WTC11 (cell line): ENCODE results near the gene LRRC8D.

Experiments
- JUN ChIP-seq: sonication (generic); formaldehyde crosslinking; IDR thresholded peaks from 2 replicates; pipeline ENCODE4 v1.8.0; 2023; ENCODE audit warnings: mild to moderate bottlenecking, missing genetic modification reagents
- NFYB ChIP-seq: sonication (generic); formaldehyde crosslinking; conservative IDR thresholded peaks from 2 replicates; pipeline ENCODE4 v1.8.0; 2022; ENCODE audit warnings: low read depth, missing genetic modification reagents
- RELA ChIP-seq: sonication (generic); formaldehyde crosslinking; IDR thresholded peaks from 2 replicates; pipeline ENCODE4 v1.8.1; 2022; ENCODE audit warnings: missing genetic modification reagents, mild to moderate bottlenecking, borderline replicate concordance
- SMAD3 ChIP-seq: sonication (generic); formaldehyde crosslinking; IDR thresholded peaks from 2 replicates; pipeline ENCODE4 v1.8.0; 2022; ENCODE audit warnings: missing genetic modification reagents, mild to moderate bottlenecking, borderline replicate concordance
- TCF7 ChIP-seq: sonication (generic); formaldehyde crosslinking; IDR thresholded peaks from 2 replicates; pipeline ENCODE4 v1.8.0; 2022; ENCODE audit warnings: mild to moderate bottlenecking, low read depth, missing genetic modification reagents, moderate library complexity
- TEAD4 ChIP-seq: sonication (generic); formaldehyde crosslinking; IDR thresholded peaks from 2 replicates; pipeline ENCODE4 v1.8.0; 2022; ENCODE audit warnings: mild to moderate bottlenecking, missing genetic modification reagents
- ZNF121 ChIP-seq: sonication (generic); formaldehyde crosslinking; IDR thresholded peaks from 2 replicates; pipeline ENCODE4 v1.8.0; 2023; ENCODE audit warnings: missing genetic modification reagents
- TF ChIP-seq, protein P1 (sequence below): fragments of 200-600 bp; IDR thresholded peaks from 2 replicates; pipeline ENCODE4 v1.8.0; 2022; ENCODE audit warnings: antibody characterized with exemption
- TF ChIP-seq, protein P2 (sequence below): sonication (generic); formaldehyde crosslinking; IDR thresholded peaks from 2 replicates; pipeline ENCODE4 v1.8.1; 2022; ENCODE audit warnings: low read depth, missing genetic modification reagents, borderline replicate concordance
- TF ChIP-seq, protein P3 (sequence below): sonication (generic); formaldehyde crosslinking; IDR thresholded peaks from 2 replicates; pipeline ENCODE4 v1.8.1; 2023; ENCODE audit warnings: mild to moderate bottlenecking, missing genetic modification reagents, moderate library complexity
- TF ChIP-seq, protein P4 (sequence below): sonication (generic); formaldehyde crosslinking; IDR thresholded peaks from 2 replicates; pipeline ENCODE4 v1.8.0; 2022; ENCODE audit warnings: mild to moderate bottlenecking, missing genetic modification reagents
- TF ChIP-seq, protein P5 (sequence below): sonication (generic); formaldehyde crosslinking; IDR thresholded peaks from 2 replicates; pipeline ENCODE4 v1.8.1; 2022; ENCODE audit warnings: mild to moderate bottlenecking, moderate library complexity, missing genetic modification reagents
- TF ChIP-seq, protein P6 (sequence below): sonication (generic); formaldehyde crosslinking; IDR thresholded peaks from 2 replicates; pipeline ENCODE4 v1.8.0; 2022; ENCODE audit warnings: mild to moderate bottlenecking, missing genetic modification reagents

DNA sequence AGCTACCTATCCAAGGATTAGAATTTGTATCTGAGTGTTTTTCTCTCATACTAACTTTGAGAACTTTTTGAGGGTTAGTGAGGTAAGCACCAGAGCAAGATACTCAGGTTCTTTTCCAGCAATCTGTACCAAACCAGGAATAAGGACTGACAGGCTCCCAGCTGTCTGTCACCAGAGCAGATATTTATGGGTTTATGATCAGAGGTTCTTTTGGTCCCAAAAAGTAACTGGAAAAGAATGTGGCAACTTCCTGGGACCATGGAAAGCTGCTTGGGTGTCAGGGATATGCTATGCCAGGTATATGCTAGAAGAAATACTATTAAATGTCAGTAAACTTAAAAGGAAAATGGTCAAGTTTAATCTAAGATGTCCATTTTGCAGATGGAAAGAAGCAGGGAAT, 98.3 kb downstream of the LRRC8D start:
- no peak for TF ChIP-seq NFYB (CRISPR knock-in tag)
- TF ChIP-seq, protein P1, sequence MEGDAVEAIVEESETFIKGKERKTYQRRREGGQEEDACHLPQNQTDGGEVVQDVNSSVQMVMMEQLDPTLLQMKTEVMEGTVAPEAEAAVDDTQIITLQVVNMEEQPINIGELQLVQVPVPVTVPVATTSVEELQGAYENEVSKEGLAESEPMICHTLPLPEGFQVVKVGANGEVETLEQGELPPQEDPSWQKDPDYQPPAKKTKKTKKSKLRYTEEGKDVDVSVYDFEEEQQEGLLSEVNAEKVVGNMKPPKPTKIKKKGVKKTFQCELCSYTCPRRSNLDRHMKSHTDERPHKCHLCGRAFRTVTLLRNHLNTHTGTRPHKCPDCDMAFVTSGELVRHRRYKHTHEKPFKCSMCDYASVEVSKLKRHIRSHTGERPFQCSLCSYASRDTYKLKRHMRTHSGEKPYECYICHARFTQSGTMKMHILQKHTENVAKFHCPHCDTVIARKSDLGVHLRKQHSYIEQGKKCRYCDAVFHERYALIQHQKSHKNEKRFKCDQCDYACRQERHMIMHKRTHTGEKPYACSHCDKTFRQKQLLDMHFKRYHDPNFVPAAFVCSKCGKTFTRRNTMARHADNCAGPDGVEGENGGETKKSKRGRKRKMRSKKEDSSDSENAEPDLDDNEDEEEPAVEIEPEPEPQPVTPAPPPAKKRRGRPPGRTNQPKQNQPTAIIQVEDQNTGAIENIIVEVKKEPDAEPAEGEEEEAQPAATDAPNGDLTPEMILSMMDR, result no peak
- no peak for TF ChIP-seq RELA
- TF ChIP-seq, protein P2, sequence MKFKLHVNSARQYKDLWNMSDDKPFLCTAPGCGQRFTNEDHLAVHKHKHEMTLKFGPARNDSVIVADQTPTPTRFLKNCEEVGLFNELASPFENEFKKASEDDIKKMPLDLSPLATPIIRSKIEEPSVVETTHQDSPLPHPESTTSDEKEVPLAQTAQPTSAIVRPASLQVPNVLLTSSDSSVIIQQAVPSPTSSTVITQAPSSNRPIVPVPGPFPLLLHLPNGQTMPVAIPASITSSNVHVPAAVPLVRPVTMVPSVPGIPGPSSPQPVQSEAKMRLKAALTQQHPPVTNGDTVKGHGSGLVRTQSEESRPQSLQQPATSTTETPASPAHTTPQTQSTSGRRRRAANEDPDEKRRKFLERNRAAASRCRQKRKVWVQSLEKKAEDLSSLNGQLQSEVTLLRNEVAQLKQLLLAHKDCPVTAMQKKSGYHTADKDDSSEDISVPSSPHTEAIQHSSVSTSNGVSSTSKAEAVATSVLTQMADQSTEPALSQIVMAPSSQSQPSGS, result no peak
- TF ChIP-seq, protein P3, sequence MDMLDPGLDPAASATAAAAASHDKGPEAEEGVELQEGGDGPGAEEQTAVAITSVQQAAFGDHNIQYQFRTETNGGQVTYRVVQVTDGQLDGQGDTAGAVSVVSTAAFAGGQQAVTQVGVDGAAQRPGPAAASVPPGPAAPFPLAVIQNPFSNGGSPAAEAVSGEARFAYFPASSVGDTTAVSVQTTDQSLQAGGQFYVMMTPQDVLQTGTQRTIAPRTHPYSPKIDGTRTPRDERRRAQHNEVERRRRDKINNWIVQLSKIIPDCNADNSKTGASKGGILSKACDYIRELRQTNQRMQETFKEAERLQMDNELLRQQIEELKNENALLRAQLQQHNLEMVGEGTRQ (CRISPR knock-in tag), result no peak
- TF ChIP-seq TEAD4 (CRISPR knock-in tag), result no peak
- TF ChIP-seq ZNF121 (CRISPR knock-in tag), result no peak
- TF ChIP-seq, protein P4, sequence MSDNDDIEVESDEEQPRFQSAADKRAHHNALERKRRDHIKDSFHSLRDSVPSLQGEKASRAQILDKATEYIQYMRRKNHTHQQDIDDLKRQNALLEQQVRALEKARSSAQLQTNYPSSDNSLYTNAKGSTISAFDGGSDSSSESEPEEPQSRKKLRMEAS (CRISPR knock-in tag), result no peak
- TF ChIP-seq, protein P5, sequence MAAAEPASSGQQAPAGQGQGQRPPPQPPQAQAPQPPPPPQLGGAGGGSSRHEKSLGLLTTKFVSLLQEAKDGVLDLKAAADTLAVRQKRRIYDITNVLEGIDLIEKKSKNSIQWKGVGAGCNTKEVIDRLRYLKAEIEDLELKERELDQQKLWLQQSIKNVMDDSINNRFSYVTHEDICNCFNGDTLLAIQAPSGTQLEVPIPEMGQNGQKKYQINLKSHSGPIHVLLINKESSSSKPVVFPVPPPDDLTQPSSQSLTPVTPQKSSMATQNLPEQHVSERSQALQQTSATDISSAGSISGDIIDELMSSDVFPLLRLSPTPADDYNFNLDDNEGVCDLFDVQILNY (CRISPR knock-in tag), result no peak
- no peak for TF ChIP-seq TCF7 (CRISPR knock-in tag)
- TF ChIP-seq, protein P6, sequence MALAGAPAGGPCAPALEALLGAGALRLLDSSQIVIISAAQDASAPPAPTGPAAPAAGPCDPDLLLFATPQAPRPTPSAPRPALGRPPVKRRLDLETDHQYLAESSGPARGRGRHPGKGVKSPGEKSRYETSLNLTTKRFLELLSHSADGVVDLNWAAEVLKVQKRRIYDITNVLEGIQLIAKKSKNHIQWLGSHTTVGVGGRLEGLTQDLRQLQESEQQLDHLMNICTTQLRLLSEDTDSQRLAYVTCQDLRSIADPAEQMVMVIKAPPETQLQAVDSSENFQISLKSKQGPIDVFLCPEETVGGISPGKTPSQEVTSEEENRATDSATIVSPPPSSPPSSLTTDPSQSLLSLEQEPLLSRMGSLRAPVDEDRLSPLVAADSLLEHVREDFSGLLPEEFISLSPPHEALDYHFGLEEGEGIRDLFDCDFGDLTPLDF (CRISPR knock-in tag), result no peak
- no peak for TF ChIP-seq SMAD3 (CRISPR knock-in tag)
- TF ChIP-seq JUN (CRISPR knock-in tag), result no peak
